NCI-H2196 treated with DMSO at 0.1 percent for 48 hours (cell line): ENCODE data around the gene EVC2.

ENCODE experiments used
- DNase-seq: peaks from one replicate; lab custom pipeline; 2025; ENCODE audit not compliant: unreplicated experiment; lab: John Stamatoyannopoulos, UW

Gene EVC2

GRCh38 chr4:5712517-5712916 is 4.2 kb upstream of the EVC2 start:
- DNase-seq = no peak

- no peak for DNase-seq
Measured at GRCh38 chr4:5711479-5712184, 3.3 kb upstream of the EVC2 start.

GRCh38 chr4:5710961-5711478 is 2.7 kb upstream of the EVC2 start, which contains the start of gene EVC:
EVC (plus strand) TSS chr4:5711201; CDS start chr4:5711381, 180 bp downstream.
- no peak for DNase-seq

- DNase-seq = no peak
Measured at GRCh38 chr4:5710065-5710960, 2.0 kb upstream of the EVC2 start.

- DNase-seq = no peak
Measured at GRCh38 chr4:5709207-5709575, 832 bp upstream of the EVC2 start.

GRCh38 chr4:5707778-5708448 is 446 bp downstream of the EVC2 start:
- DNase-seq = no peak

GRCh38 chr4:5707366-5707765 is 993 bp downstream of the EVC2 start:
- DNase-seq = no peak

- DNase-seq = no peak
Measured at GRCh38 chr4:5706486-5707290, 1.7 kb downstream of the EVC2 start.

- DNase-seq = no peak
Measured at GRCh38 chr4:5705647-5706320, 2.6 kb downstream of the EVC2 start.

- DNase-seq = no peak
Measured at GRCh38 chr4:5704276-5704675, 4.1 kb downstream of the EVC2 start.

GRCh38 chr4:5703831-5704230 is 4.5 kb downstream of the EVC2 start:
- no peak for DNase-seq

- no peak for DNase-seq
Measured at GRCh38 chr4:5701971-5702370, 6.4 kb downstream of the EVC2 start.

- DNase-seq = no peak
Measured at GRCh38 chr4:5700459-5700858, 7.9 kb downstream of the EVC2 start.

GRCh38 chr4:5696341-5696740 is 12.0 kb downstream of the EVC2 start:
- no peak for DNase-seq

- no peak for DNase-seq
Measured at GRCh38 chr4:5693871-5694270, 14.5 kb downstream of the EVC2 start.

GRCh38 chr4:5691491-5692132 is 16.7 kb downstream of the EVC2 start:
- DNase-seq = no peak

GRCh38 chr4:5689065-5689464 is 19.3 kb downstream of the EVC2 start:
- no peak for DNase-seq

- DNase-seq = no peak
Measured at GRCh38 chr4:5686338-5686737, 22.0 kb downstream of the EVC2 start.

GRCh38 chr4:5685296-5685695 is 23.1 kb downstream of the EVC2 start:
- no peak for DNase-seq

- DNase-seq = no peak
Measured at GRCh38 chr4:5683566-5683965, 24.8 kb downstream of the EVC2 start.
